Keratinocyte (primary cell): Measurements from ENCODE around the gene TGFBI.

ENCODE experiments used
- CTCF ChIP-seq, 3 experiments: IDR thresholded peaks in 1 of 3; conservative IDR thresholded peaks in 1 of 3; optimal IDR thresholded peaks in 1 of 3; 2 replicates in 2 of 3; 3 replicates in 1 of 3; pipeline versions ENCODE3 to v1.5.1; 2011; ENCODE audit warnings: low read length in 3 of 3, mild to moderate bottlenecking in 3 of 3, moderate library complexity in 2 of 3, control low read depth in 1 of 3, inconsistent platforms in 1 of 3; ENCODE audit not compliant: insufficient read depth in 2 of 3; ENCODE audit errors: extremely low read depth in 1 of 3
- EZH2 ChIP-seq: IDR thresholded peaks from one replicate; pipeline ENCODE4 v1.6.1; 2012; ENCODE audit warnings: inconsistent platforms, mild to moderate bottlenecking, low read length, moderate library complexity

- no peak for TF ChIP-seq EZH2
- TF ChIP-seq CTCF (optimal IDR thresholded peaks at IDR 0.05 in 1 of 3, IDR thresholded peaks at IDR 0.05 in 1 of 3, conservative IDR thresholded peaks at IDR 0.05 in 1 of 3; ENCODE audit: extremely low read depth in 1 of 3, insufficient read depth in 2 of 3, low read length in 3 of 3): no peak
Observed at GRCh38 chr5:136099870-136100269, 71.1 kb downstream of the TGFBI start.
